H1 (cell line): ENCODE results near the gene HMMR. TPM values are rescaled to one million over a fixed set of nuclear protein-coding genes. Genes with fewer than 3 reads are reported as not detected.

ENCODE experiments used
- CTCF ChIA-PET: fragments of 300-600 bp; sonication (Branson Sonifier 250); formaldehyde crosslinking; loops from one replicate; lab custom pipeline; 2021; ENCODE audit not compliant: partially characterized antibody; lab: Charles Lee
- POLR2A ChIA-PET: fragments of 300-600 bp; sonication (Branson Sonifier 250); formaldehyde crosslinking; loops from one replicate; lab custom pipeline; 2021; ENCODE audit warnings: inconsistent platforms; ENCODE audit not compliant: partially characterized antibody; lab: Charles Lee
- DNase-seq, 2 experiments: peaks; one replicate each; pipeline versions ENCODE4 v3.0.0 to v3.0.0-alpha.2; 2010 to 2022; ENCODE audit warnings: low spot score in 2 of 2, low read depth in 1 of 2, mixed read lengths in 1 of 2
- FAIRE-seq: peaks from 2 replicates; lab custom pipeline; 2011; peaks lifted over from hg19 to GRCh38; lab: Jason Lieb, UNC
- H2AFZ ChIP-seq: 2 replicates; pipeline ENCODE4 v1.8.1; 2012; ENCODE audit warnings: low read length, inconsistent platforms
- H2AK5ac ChIP-seq: 2 replicates; pipeline ENCODE4 v1.6.1; 2013; ENCODE audit warnings: low read depth, low read length
- H2BK120ac ChIP-seq: replicated peaks from 2 replicates; pipeline ENCODE3; 2013; ENCODE audit warnings: low read depth, low read length, inconsistent platforms
- H2BK12ac ChIP-seq: 2 replicates; pipeline ENCODE4 v1.6.1; 2013; ENCODE audit warnings: low read depth, low read length
- H2BK15ac ChIP-seq: 2 replicates; pipeline ENCODE4 v1.6.1; 2013; ENCODE audit warnings: low read length
- H2BK20ac ChIP-seq: 2 replicates; pipeline ENCODE4 v1.6.1; 2013; ENCODE audit warnings: low read length
- H2BK5ac ChIP-seq: 2 replicates; pipeline ENCODE4 v1.6.1; 2013; ENCODE audit warnings: low read depth, low read length
- H3K14ac ChIP-seq: 2 replicates; pipeline ENCODE4 v1.6.1; 2013; ENCODE audit warnings: inconsistent platforms; ENCODE audit not compliant: insufficient read length
- H3K18ac ChIP-seq: 2 replicates; pipeline ENCODE4 v1.6.1; 2013; ENCODE audit warnings: low read length; ENCODE audit errors: extremely low read depth
- H3K23ac ChIP-seq: 2 replicates; pipeline ENCODE4 v1.6.1; 2013; ENCODE audit warnings: inconsistent platforms; ENCODE audit not compliant: insufficient read length
- H3K23me2 ChIP-seq: 2 replicates; pipeline ENCODE4 v1.6.1; 2013; ENCODE audit warnings: low read depth, low read length
- H3K27ac ChIP-seq: 2 replicates; pipeline ENCODE4 v1.6.1; 2011; ENCODE audit warnings: low read depth, low read length, inconsistent platforms
- H3K27me3 ChIP-seq, 4 experiments: replicated peaks in 1 of 4; 1 replicate in 1 of 4; 2 replicates in 3 of 4; pipeline versions ENCODE4 v1.6.1 to v1.8.1; 2011 to 2013; ENCODE audit warnings: low read length in 3 of 4, mild to moderate bottlenecking in 3 of 4, inconsistent platforms in 2 of 4, mixed read lengths in 2 of 4, moderate library complexity in 1 of 4; ENCODE audit not compliant: control insufficient read depth in 3 of 4, insufficient read depth in 3 of 4; ENCODE audit errors: extremely low read depth in 1 of 4
- H3K36me3 ChIP-seq, 4 experiments: 2 replicates each; pipeline versions ENCODE4 v1.6.1 to v1.8.1; 2011 to 2013; ENCODE audit warnings: mild to moderate bottlenecking in 4 of 4, low read length in 3 of 4, moderate library complexity in 2 of 4, control low read depth in 1 of 4, inconsistent platforms in 1 of 4; ENCODE audit not compliant: insufficient read depth in 4 of 4, control insufficient read depth in 2 of 4
- H3K4ac ChIP-seq: replicated peaks from 2 replicates; pipeline ENCODE3; 2013; ENCODE audit warnings: low read length, low read depth, mixed read lengths, inconsistent platforms; ENCODE audit not compliant: insufficient read length
- H3K4me1 ChIP-seq, 4 experiments: replicated peaks in 1 of 4; 1 replicate in 1 of 4; 2 replicates in 3 of 4; pipeline versions ENCODE4 v1.6.1 to v1.8.1; 2011 to 2013; ENCODE audit warnings: low read length in 3 of 4, inconsistent platforms in 2 of 4, mixed read lengths in 1 of 4; ENCODE audit not compliant: insufficient read depth in 4 of 4, control insufficient read depth in 3 of 4
- H3K4me2 ChIP-seq, 2 experiments: 2 replicates each; pipeline versions ENCODE4 v1.6.1 to v1.8.1; 2011 to 2013; ENCODE audit warnings: low read depth in 2 of 2, low read length in 2 of 2, control low read depth in 1 of 2, inconsistent platforms in 1 of 2, mild to moderate bottlenecking in 1 of 2; ENCODE audit not compliant: insufficient read depth in 1 of 2
- H3K4me3 ChIP-seq, 4 experiments: fragments of 200-600, 300-600 bp in 1 of 4; sonication (generic), shearing (Covaris generic), sonication (Bioruptor Twin) in 1 of 4; 2 replicates each; pipeline versions ENCODE4 v1.5.1 to v1.8.1; 2011 to 2016; ENCODE audit warnings: low read length in 4 of 4, low read depth in 3 of 4, control low read depth in 2 of 4, inconsistent platforms in 2 of 4, mild to moderate bottlenecking in 2 of 4, mixed read lengths in 1 of 4, moderate library complexity in 1 of 4; ENCODE audit not compliant: insufficient read depth in 2 of 4; ENCODE audit errors: extremely low read depth in 1 of 4
- H3K56ac ChIP-seq: replicated peaks from 2 replicates; pipeline ENCODE3; 2013; ENCODE audit warnings: low read depth, mild to moderate bottlenecking, mixed read lengths, low read length, inconsistent platforms; ENCODE audit not compliant: insufficient read length
- H3K79me1 ChIP-seq: 2 replicates; pipeline ENCODE4 v1.6.1; 2013; ENCODE audit warnings: low read depth, low read length, control low read depth
- H3K79me2 ChIP-seq, 2 experiments: 2 replicates each; pipeline versions ENCODE4 v1.6.1 to v1.8.1; 2012 to 2013; ENCODE audit warnings: low read length in 2 of 2, mild to moderate bottlenecking in 2 of 2, inconsistent platforms in 1 of 2; ENCODE audit not compliant: insufficient read depth in 2 of 2, control insufficient read depth in 1 of 2
- H3K9ac ChIP-seq, 4 experiments: replicated peaks in 1 of 4; 1 replicate in 1 of 4; 2 replicates in 3 of 4; pipeline versions ENCODE4 v1.6.1 to v1.8.1; 2011 to 2013; ENCODE audit warnings: low read depth in 3 of 4, low read length in 3 of 4, control low read depth in 2 of 4, mild to moderate bottlenecking in 2 of 4, moderate library complexity in 2 of 4, inconsistent platforms in 1 of 4; ENCODE audit errors: extremely low read depth in 1 of 4
- H3K9me3 ChIP-seq, 2 experiments: 2 replicates each; pipeline versions ENCODE4 v1.6.1 to v1.8.1; 2012 to 2013; ENCODE audit warnings: mild to moderate bottlenecking in 2 of 2, moderate library complexity in 2 of 2, control low read depth in 1 of 2, inconsistent platforms in 1 of 2, low read depth in 1 of 2, low read length in 1 of 2, mixed read lengths in 1 of 2; ENCODE audit not compliant: insufficient read depth in 2 of 2
- H4K20me1 ChIP-seq, 2 experiments: replicated peaks in 1 of 2; 2 replicates each; pipeline versions ENCODE3 to v1.8.1; 2011 to 2013; ENCODE audit warnings: inconsistent platforms in 2 of 2, low read length in 2 of 2, mild to moderate bottlenecking in 1 of 2; ENCODE audit not compliant: insufficient read depth in 2 of 2, control insufficient read depth in 1 of 2
- H4K5ac ChIP-seq: 2 replicates; pipeline ENCODE4 v1.6.1; 2013; ENCODE audit warnings: low read length, low read depth, mixed read lengths, inconsistent platforms; ENCODE audit not compliant: insufficient read length
- H4K8ac ChIP-seq: 2 replicates; pipeline ENCODE4 v1.8.0; 2013; ENCODE audit warnings: mild to moderate bottlenecking, moderate library complexity, low read length, inconsistent platforms; ENCODE audit not compliant: insufficient read depth; ENCODE audit errors: extremely low read depth
- H4K91ac ChIP-seq: replicated peaks from 2 replicates; pipeline ENCODE3; 2013; ENCODE audit warnings: low read length, mixed read lengths, inconsistent platforms; ENCODE audit not compliant: insufficient read length
- BACH1 ChIP-seq: IDR thresholded peaks from 2 replicates; pipeline ENCODE4 v1.6.1; 2012; ENCODE audit warnings: low read length, improper control_type of control experiment
- CEBPB ChIP-seq: IDR thresholded peaks from 2 replicates; pipeline ENCODE4 v1.6.1; 2012; ENCODE audit warnings: low read depth, low read length
- CREB1 ChIP-seq: IDR thresholded peaks from 2 replicates; pipeline ENCODE4 v1.6.1; 2012; ENCODE audit warnings: inconsistent platforms
- CTCF ChIP-seq, 3 experiments: IDR thresholded peaks; 1 replicate in 2 of 3; 2 replicates in 1 of 3; pipeline versions ENCODE4 v1.5.1 to v1.6.1; 2011; ENCODE audit warnings: low read length in 3 of 3, mild to moderate bottlenecking in 3 of 3, inconsistent platforms in 2 of 3, low read depth in 1 of 3, moderate library complexity in 1 of 3; ENCODE audit not compliant: insufficient read depth in 1 of 3; ENCODE audit errors: control extremely low read depth in 1 of 3
- GABPA ChIP-seq: IDR thresholded peaks from 2 replicates; pipeline ENCODE4 v1.6.1; 2011; ENCODE audit warnings: mild to moderate bottlenecking, low read length, moderate library complexity, borderline replicate concordance; ENCODE audit not compliant: insufficient read depth
- GTF2F1 ChIP-seq: IDR thresholded peaks from 2 replicates; pipeline ENCODE4 v1.6.1; 2012; ENCODE audit warnings: low read depth, low read length, improper control_type of control experiment, borderline replicate concordance
- RAD21 ChIP-seq, 2 experiments: IDR thresholded peaks in 1 of 2; conservative IDR thresholded peaks in 1 of 2; 2 replicates each; pipeline ENCODE4 v1.6.1; 2011; ENCODE audit warnings: low read depth in 2 of 2, low read length in 2 of 2, improper control_type of control experiment in 1 of 2, inconsistent platforms in 1 of 2, mild to moderate bottlenecking in 1 of 2, moderate library complexity in 1 of 2
- RBBP5 ChIP-seq: IDR thresholded peaks from 2 replicates; pipeline ENCODE4 v1.7.1; 2012; ENCODE audit warnings: low read depth, mild to moderate bottlenecking, inconsistent platforms, low read length, moderate library complexity, borderline replicate concordance
- RFX5 ChIP-seq: IDR thresholded peaks from 2 replicates; pipeline ENCODE4 v1.6.1; 2011; ENCODE audit warnings: low read depth, low read length, improper control_type of control experiment, borderline replicate concordance
- USF2 ChIP-seq: IDR thresholded peaks from 2 replicates; pipeline ENCODE4 v1.6.1; 2011; ENCODE audit warnings: low read length, improper control_type of control experiment
- WGBS, 2 experiments: shearing (Covaris generic) in 1 of 2; methylation state at CpG; one replicate each; pipeline versions ENCODE4 v1.1.6 to v1.1.7; 2013 to 2015; ENCODE audit warnings: low lambda C conversion rate in 2 of 2, mixed read lengths in 2 of 2, inconsistent platforms in 1 of 2, low coverage in 1 of 2, missing lambda C conversion rate in 1 of 2; ENCODE audit not compliant: insufficient replicate concordance in 2 of 2, insufficient coverage in 1 of 2, insufficient read length in 1 of 2; ENCODE audit errors: extremely low coverage in 1 of 2, missing lambda C conversion rate in 1 of 2; 5-methylcytosine and 5-hydroxymethylcytosine counted together
- polyA plus RNA-seq, 7 experiments: library from polyadenylated mRNA; depleted of rRNA in 3 of 7; stranded (reverse) in 5 of 7; unstranded in 2 of 7; fragments of >200 nt in 5 of 7; fragments of 200-250 nt in 2 of 7; gene quantifications; 1 replicate in 5 of 7; 2 replicates in 1 of 7; 4 replicates in 1 of 7; pipeline versions ENCODE4 v1.2.1 to v1.2.3, GENCODE V29; 2011 to 2013; ENCODE audit warnings: missing spikeins in 2 of 7, mixed read lengths in 2 of 7
- total RNA-seq: library from RNA; stranded (reverse); fragmentation: NEBNext Ultra II Directional; extraction: Animal tissue kit (Norgen Biotek cat#: 25700); gene quantifications from 2 replicates; pipeline ENCODE4 v1.2.1, GENCODE V29; 2021

Gene HMMR
- total and polyA plus RNA-seq, 2 of the 8 experiments (the other 6 are each of a cell fraction or from before 2014, with no cell fraction given) = 17.5 to 77.3 TPM

GRCh38 chr5:163456840-163457239, 3.6 kb upstream of the HMMR start:
- peaks cover 0 to 5% (median 1%) of the 10 kb centered on the region in 4 experiments; a peak in 4 of 7 replicates for H3K4me1 ChIP-seq
- H4K91ac ChIP-seq = no peak overlapping the region
- H2BK12ac ChIP-seq = no peak overlapping the region
- H3K4ac ChIP-seq = no peak overlapping the region
- H2BK20ac ChIP-seq = no peak overlapping the region
- POLR2A ChIA-PET = interaction anchor here (0.7 to 9.6 kb wide), 4 partner anchors 7 to 25 kb away, joined by 3 to 189 read pairs (median 3); partner anchors contain the start of gene CCNG1
- no peak overlapping the region for H3K56ac ChIP-seq
- no peak for FAIRE-seq
- H2BK15ac ChIP-seq = no peak overlapping the region
- H2BK5ac ChIP-seq = no peak overlapping the region
- no peak overlapping the region for H3K4me2 ChIP-seq
- H3K14ac ChIP-seq = no peak overlapping the region
- no peak overlapping the region for H4K5ac ChIP-seq
- no peak overlapping the region for H2BK120ac ChIP-seq
- TF ChIP-seq CREB1 = no peak
- TF ChIP-seq USF2 = no peak
- TF ChIP-seq GABPA = no peak
- no peak for TF ChIP-seq CTCF (IDR thresholded peaks at IDR 0.05; ENCODE audit: control extremely low read depth in 1 of 3, insufficient read depth in 1 of 3, low read depth in 1 of 3, low read length in 3 of 3)
- TF ChIP-seq RAD21 (IDR thresholded peaks at IDR 0.05 in 1 of 2, conservative IDR thresholded peaks at IDR 0.05 in 1 of 2; ENCODE audit: low read depth in 2 of 2, low read length in 2 of 2) = no peak
- TF ChIP-seq GTF2F1 = no peak
- TF ChIP-seq RBBP5 = no peak
- TF ChIP-seq CEBPB = no peak
- TF ChIP-seq RFX5 = no peak
- TF ChIP-seq BACH1 = no peak
- TF ChIP-seq, all 59 proteins: peak for 0
- H2AK5ac ChIP-seq = no peak overlapping the region
- H3K4me3 ChIP-seq = no peak overlapping the region; a peak in 1 of 8 replicates
- H3K79me1 ChIP-seq = no peaks in the 10 kb centered on the region; the same call in 1 of the 2 replicates
- peaks cover 6% of the 10 kb centered on the region for H3K23me2 ChIP-seq
- H3K36me3 ChIP-seq = peaks cover 2 to 42% (median 11%) of the 10 kb centered on the region in 4 experiments; a peak in 5 of 8 replicates
- no peaks in the 10 kb centered on the region for H3K27me3 ChIP-seq
- no peak overlapping the region for H3K23ac ChIP-seq
- H3K79me2 ChIP-seq = peaks cover 5 to 26% of the 10 kb centered on the region in 2 experiments; a peak in 3 of 4 replicates
- no peak for DNase-seq
- no peak overlapping the region for H3K9ac ChIP-seq
- H4K8ac ChIP-seq = no peak overlapping the region
- CTCF ChIA-PET = no interaction called here
- H4K20me1 ChIP-seq = no peaks in the 10 kb centered on the region
- no peak overlapping the region for H3K18ac ChIP-seq
- no peak overlapping the region for H3K27ac ChIP-seq
- no peaks in the 10 kb centered on the region for H3K9me3 ChIP-seq
- no peak overlapping the region for H2AFZ ChIP-seq
- 94 to 100% methylated on average over 1 to 7 of the region's 7 CpGs for WGBS, 2 experiments
